GM19099 (cell line): ENCODE results near the gene PCAT6.

ENCODE experiments used
- POLR2A ChIP-seq: IDR thresholded peaks from 3 replicates; pipeline ENCODE4 v1.6.1; 2011; ENCODE audit warnings: low read depth; ENCODE audit not compliant: insufficient read length; ENCODE audit errors: extremely low read depth

PCAT6 gene

DNA sequence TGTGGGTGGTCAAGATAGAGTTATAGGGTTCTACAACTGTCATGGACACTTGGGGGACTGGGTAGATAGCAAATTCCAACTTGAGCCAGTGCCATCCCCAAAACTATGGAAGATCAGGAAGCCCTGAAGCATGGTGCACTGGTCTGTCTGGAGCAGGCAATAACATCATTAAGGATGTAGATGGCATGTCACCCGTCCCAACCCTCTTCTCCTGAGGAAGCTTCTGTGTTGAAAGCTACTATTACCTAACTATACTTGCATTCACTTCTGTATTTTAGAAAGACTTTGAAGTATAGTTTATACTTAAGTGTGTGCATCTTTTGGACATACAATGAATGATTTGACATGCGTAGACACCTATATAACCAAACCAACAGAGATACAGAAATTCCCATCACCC lies 45.3 kb downstream of the PCAT6 start:
- no peak for TF ChIP-seq POLR2A

DNA sequence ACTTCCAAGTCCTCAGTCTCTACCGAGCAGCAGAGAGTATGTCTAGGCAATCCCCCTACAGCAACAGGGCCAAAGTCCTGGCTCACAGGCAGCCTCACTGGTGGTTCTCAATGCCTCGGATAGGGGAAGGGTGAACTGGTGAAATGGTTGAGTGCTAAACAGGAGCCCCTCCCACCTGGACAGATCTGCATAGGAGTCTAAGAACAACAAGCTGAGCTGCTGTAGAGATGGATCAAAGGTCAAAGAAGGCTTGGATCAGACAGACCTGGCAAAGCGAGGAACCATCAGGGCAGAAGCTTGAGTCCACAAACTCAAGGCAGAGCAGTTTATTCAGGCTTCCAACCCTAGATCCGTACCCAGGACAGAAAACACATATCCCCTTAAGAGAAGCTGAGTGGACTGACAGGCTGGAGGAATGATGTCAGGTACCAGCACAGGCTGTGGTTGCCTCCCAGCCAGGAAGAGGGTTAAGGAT lies 46.4 kb downstream of the PCAT6 start:
- TF ChIP-seq POLR2A, result no peak

DNA sequence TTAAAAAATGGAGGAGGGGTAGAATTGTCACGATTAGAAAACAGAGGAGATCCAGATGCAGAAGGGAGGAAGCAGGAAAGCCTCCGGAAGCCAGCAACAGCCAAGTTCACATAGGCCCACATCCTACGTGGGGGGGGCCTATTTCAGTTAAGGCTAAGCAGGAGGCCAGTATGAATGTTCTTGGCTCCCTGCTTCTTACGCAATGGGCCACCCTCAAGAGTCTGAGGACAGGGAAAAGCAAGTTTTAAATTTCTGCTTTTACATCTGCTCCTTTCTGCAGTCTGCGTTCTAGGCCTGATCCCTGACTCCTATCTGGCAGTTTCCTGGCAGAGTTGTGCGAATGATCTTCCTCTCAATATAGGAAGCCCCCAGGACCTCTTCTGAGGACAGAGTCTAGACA lies 47.6 kb downstream of the PCAT6 start:
- TF ChIP-seq POLR2A, result no peak

DNA sequence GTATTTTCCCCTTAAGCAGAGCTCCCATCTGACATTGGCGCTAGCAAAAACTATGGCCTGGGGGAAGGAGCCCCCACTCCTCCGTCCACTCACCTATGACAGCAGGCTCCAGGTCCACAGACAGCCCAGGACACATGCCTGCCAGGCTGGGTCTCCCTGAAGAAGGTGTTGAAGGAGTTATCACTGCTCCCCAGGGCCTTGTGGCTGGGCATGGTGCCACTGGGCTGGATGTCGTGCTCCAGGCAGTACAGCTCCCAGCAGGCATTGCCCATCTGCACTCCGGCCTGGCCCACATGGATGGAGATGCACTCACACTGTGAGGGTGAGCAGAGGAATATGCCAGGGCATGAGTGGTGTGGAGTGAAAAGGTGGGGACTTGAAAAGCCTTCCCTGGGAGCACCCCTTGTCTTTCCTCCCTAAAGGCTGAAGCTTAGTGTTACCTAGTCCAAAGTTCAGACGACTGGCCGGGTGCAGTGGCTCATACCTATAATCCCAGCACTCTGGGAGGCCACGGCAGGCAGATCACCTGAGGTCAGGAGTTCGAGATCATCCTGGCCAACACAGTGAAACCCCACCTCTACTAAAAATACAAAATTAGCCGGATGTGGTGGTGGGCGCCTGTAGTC lies 48.1 kb downstream of the PCAT6 start:
- TF ChIP-seq POLR2A, result no peak

DNA sequence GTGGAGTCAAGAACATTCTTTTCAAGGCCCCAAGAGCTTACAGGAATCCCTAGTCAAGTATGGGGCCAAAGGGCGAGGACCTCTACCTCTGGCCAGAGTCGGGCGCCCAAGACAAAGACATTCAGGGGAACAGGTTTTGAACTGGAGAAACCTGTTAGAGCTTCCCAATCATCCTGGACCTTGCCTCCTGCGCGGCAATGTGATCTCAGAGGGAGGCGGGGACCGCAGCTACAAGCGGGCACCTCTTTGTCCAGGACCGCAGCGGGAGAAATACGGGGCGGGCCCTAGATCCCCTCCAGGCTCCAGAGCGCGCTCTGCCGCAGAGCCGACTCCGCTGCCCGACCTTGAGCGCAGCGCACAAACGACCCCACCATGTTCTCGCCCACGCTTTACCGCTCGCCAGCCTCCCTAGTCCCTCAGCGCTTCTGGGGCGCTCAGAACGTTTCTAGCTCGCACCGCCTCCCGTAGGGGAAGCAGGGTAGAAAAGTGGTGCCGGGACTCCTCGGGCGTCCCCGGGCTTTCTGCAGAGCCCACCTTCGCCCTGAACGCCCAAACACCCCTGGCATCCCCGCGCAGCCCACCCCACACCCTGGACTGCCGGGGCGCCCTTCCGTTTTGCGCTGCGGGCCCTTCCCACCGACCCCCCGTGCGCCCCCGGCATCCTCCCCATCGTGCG lies 50.1 kb downstream of the PCAT6 start:
- TF ChIP-seq POLR2A, result no peak
